ENCODE data around the gene TAAR1.
"Not testable (repeated sequence)": the region's sequence is repeated elsewhere in the genome, so short reads cannot be mapped to it uniquely, and the experiment has no call there.

Gene TAAR1

DNA sequence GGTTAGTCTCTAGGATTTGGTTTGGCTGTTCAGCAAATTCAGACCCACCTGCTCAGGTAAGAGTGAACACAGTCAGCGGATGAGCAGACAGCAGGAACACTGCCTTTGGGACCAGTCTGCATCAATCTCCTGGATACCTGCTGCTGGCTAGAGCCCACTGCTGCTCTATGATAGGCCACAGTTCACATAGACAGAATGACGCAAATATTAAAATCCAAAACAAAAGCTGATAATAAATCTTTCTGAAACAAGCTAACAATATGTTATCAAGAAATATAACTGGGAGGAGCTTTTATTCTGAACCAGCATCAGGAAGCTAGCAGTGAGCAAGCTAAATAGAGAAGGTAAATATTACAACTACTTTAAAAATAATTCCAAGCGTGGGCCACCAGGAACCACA lies at the start of gene TAAR1:
TAAR1 (minus strand) TSS at position 101 of the 400 bp plus-strand sequence. CDS start 13,179 bp downstream, outside the sequence.
- no peak for DNase-seq (ENCODE audit: low read depth in 3 of 3, low spot score in 1 of 3)

GRCh38 chr6:132708771-132709170 lies 49.8 kb upstream of the TAAR1 start:
- no peak for DNase-seq (ENCODE audit: low read depth in 3 of 3, low spot score in 1 of 3)

DNA sequence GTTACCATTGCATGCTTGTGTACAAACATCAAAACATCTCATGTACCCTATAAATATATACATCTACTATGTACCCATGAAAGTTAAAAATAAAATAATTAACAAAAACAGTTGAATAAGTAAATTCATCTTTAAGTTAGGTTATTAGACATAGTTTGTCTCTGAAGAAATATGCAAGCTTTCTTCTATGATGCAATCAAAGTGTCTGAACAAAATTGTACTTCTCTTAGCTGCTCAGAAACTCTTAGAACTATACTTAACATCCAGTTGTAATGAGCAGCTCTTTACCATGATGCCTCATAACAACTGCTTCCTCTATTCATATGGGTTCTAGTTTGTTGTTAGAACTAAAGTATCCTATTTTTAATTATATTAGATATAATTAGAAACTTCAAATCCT lies 49.0 kb upstream of the TAAR1 start:
- no peak for DNase-seq (ENCODE audit: low read depth in 3 of 3, low spot score in 1 of 3)

GRCh38 chr6:132706756-132707155 lies 47.8 kb upstream of the TAAR1 start:
- DNase-seq (ENCODE audit: low read depth in 3 of 3, low spot score in 1 of 3): not testable (repeated sequence)

DNA sequence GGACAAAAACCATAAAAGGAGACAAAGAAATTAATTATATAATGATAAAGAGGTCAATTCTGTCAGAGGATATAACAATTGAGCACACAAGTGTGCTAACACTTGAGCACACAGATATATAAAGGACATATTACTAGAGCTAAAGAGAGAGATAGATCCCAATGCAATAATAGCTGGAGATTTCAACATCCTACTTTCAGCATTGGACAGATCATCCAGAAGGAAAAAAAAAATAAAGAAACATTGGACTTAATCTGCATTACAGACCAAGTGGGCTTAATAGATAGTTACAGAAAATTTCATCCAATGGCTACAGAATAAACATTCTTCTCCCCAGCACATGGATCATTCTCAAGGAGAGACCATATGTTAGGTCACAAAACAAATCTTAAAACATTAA lies 45.0 kb upstream of the TAAR1 start:
- no peak for DNase-seq (ENCODE audit: low read depth in 3 of 3, low spot score in 1 of 3)

DNA sequence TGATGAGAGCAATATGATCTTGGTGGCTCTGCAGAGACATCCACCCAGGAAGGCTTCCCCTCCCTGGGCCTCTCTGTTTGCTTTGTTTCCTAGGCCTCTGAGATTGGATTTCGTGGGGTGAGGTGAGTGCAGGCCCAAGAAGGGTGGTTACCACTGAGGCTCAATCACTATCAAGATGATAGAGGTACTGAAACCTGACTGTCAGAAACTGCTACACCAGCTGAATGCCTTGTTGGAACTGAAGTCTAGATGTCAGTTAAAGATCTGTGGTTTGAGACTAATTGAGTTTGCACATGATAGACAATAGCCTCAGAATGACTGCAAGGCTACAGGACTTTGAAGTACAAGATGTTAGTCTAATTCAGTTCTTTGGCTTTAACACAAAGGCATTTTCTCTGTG lies 39.6 kb upstream of the TAAR1 start:
- no peak for DNase-seq (ENCODE audit: low read depth in 3 of 3, low spot score in 1 of 3)

- DNase-seq (ENCODE audit: low read depth in 3 of 3, low spot score in 1 of 3): no peak
These were observed 36.8 kb upstream of the TAAR1 start for GRCh38 chr6:132695773-132696172.

- DNase-seq (ENCODE audit: low read depth in 3 of 3, low spot score in 1 of 3): no peak
These were observed 34.5 kb upstream of the TAAR1 start for GRCh38 chr6:132693478-132693877.

- no peak for DNase-seq (ENCODE audit: low read depth in 3 of 3, low spot score in 1 of 3)
These were observed 31.7 kb upstream of the TAAR1 start for GRCh38 chr6:132690678-132691077.

- DNase-seq (ENCODE audit: low read depth in 3 of 3, low spot score in 1 of 3): no peak
These were observed 28.3 kb upstream of the TAAR1 start for GRCh38 chr6:132687306-132687705.

GRCh38 chr6:132686531-132686930 lies 27.5 kb upstream of the TAAR1 start:
- no peak for DNase-seq (ENCODE audit: low read depth in 3 of 3, low spot score in 1 of 3)

DNA sequence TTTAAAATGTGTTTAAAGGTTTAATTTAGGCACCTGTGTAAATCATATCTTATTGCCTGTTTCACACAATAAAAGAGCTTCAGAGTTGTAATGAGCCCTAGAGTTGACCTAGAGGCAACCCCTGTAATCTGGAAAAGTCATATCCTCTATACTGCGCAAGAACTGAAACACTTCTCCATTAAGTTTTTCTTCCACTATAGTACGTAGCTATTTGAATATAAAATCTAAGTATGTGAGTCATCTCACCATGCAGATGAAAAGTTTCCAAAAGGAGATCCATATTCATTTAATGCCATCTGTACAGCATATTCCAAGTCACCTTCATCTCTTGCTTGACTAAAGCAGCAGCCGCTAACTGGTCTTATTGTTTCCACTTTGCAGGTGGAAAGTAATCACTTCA lies 26.0 kb upstream of the TAAR1 start:
- no peak for DNase-seq (ENCODE audit: low read depth in 3 of 3, low spot score in 1 of 3)

DNA sequence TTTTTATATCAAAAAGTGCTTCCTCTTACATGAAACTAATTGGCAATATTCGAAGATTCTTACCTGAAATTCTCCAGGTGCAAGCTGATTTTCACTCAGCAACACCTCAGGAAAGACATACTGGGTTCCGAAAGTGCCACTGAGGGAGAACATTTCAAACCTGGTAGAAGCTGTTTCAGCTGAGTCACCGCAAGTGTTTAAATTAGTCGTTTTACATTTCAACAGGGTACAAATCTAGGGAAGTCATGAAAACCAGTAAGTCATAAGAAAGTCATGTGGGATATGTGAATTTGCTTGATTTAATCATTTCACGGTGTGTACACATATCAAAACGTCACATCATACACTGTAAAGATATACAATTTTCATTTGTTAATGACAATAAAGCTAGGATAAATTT lies 25.3 kb upstream of the TAAR1 start:
- no peak for DNase-seq (ENCODE audit: low read depth in 3 of 3, low spot score in 1 of 3)

DNA sequence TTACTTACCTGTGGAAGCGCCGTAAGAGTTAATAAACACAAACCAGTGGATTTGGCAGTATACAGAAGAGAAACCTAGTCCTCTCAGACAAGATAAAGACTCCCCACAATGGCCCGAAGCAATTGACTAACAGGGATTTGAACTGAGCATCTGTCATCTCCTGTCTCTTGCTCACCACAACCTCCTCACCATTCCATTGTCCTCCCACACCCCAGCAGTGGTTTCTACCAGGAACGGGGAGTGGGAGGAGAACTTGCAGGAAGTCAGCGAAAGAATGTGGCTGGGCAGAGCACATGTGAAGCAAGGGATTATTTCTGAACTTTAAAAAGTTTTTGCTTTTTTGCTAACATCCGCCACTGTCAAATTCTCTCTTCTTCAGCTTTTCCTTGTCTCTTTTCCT lies 24.6 kb upstream of the TAAR1 start:
- DNase-seq (ENCODE audit: low read depth in 3 of 3, low spot score in 1 of 3): no peak

GRCh38 chr6:132679094-132679493 lies 20.1 kb upstream of the TAAR1 start:
- DNase-seq (ENCODE audit: low read depth in 3 of 3, low spot score in 1 of 3): not testable (repeated sequence)

- no peak for DNase-seq (ENCODE audit: low read depth in 3 of 3, low spot score in 1 of 3)
These were observed 16.8 kb upstream of the TAAR1 start for GRCh38 chr6:132675749-132676148.

- no peak for DNase-seq (ENCODE audit: low read depth in 3 of 3, low spot score in 1 of 3)
These were observed 16.0 kb upstream of the TAAR1 start for GRCh38 chr6:132675002-132675401.

- no peak for DNase-seq (ENCODE audit: low read depth in 3 of 3, low spot score in 1 of 3)
These were observed 14.6 kb upstream of the TAAR1 start for GRCh38 chr6:132673376-132674094.

DNA sequence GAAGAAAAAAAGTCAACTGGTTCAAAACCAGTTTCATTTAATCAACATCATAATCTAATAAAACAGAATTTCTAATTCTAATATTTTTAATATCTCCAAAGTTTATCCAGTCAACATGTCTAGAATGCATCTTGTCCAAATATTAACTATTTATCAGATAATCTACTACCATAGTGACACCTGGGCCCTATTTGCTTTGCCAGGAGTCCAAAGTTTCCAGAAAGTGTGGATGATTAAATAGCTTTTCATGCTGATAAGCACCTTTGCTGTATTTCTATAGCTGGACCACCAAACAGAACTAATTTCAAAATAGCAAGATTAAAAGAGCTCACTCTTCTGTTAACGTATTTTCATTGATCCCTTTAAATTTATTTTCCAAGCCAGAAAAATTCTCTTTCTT lies 12.3 kb upstream of the TAAR1 start:
- DNase-seq (ENCODE audit: low read depth in 3 of 3, low spot score in 1 of 3): no peak

DNA sequence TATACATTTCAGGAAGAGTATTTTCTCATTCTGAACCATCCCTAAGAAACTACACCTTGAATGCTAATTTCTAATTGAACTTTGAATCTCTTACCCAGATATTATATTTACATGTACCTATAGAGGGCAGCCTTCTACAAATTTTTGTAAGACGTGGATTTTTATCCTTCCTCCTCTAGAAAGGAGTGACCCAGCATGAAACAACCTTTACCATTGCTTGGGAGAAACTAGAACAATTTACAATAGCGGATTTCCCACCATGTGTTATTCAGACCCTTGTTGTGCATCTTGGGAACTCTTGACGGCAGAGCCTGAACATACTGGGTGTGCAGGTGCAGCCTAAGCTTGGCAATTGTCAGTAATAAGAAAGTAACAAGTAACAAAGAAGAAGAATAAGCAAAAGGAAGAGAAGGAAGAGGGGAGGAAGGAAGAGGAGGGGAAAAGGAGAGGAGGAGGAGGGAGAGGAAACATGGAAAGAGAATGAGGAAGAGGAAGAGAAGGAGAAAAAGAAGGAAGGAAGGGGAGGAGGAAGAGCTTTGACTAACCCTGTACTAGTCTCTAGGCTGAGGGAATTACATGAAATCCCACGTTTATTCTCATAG lies 10.8 kb upstream of the TAAR1 start:
- no peak for DNase-seq (ENCODE audit: low read depth in 3 of 3, low spot score in 1 of 3)

- DNase-seq (ENCODE audit: low read depth in 3 of 3, low spot score in 1 of 3): no peak
These were observed 7.1 kb upstream of the TAAR1 start for GRCh38 chr6:132666118-132666517.

- no peak for DNase-seq (ENCODE audit: low read depth in 3 of 3, low spot score in 1 of 3)
These were observed 5.5 kb upstream of the TAAR1 start for GRCh38 chr6:132664309-132665034.
